SU-DHL-6 (cell line): ENCODE results near the gene RUNX1.

Experiments used
- H2AFZ ChIP-seq: fragments of 200-600 bp; sonication (generic); 2 replicates; pipeline ENCODE4 v1.6.1; 2014; ENCODE audit warnings: low read depth, mild to moderate bottlenecking, moderate library complexity, mixed read lengths, antibody characterized with exemption, low read length; ENCODE audit not compliant: severe bottlenecking
- H3F3A ChIP-seq: fragments of 200-600 bp; shearing (Covaris generic); 2 replicates; pipeline ENCODE4 v1.6.0; 2016; ENCODE audit warnings: antibody characterized with exemption, mild to moderate bottlenecking; ENCODE audit not compliant: insufficient read depth
- H3K27ac ChIP-seq: fragments of 200-600 bp; sonication (generic); 2 replicates; pipeline ENCODE4 v1.5.1; 2016; ENCODE audit warnings: low read depth, mild to moderate bottlenecking, low read length, moderate library complexity, mixed read lengths
- H3K27me3 ChIP-seq: fragments of 200-600 bp; sonication (generic), shearing (Covaris generic); 2 replicates; pipeline ENCODE4 v1.6.0; 2014; ENCODE audit warnings: mild to moderate bottlenecking, low read length
- H3K36me3 ChIP-seq: fragments of 200-600 bp; sonication (generic); 2 replicates; pipeline ENCODE4 v1.6.1; 2014; ENCODE audit warnings: mild to moderate bottlenecking, low read length, mixed read lengths
- H3K4me2 ChIP-seq: fragments of 300-600, 200-600 bp; shearing (Covaris generic), sonication (generic); 2 replicates; pipeline ENCODE4 v1.6.0; 2014; ENCODE audit warnings: low read length, low read depth, mild to moderate bottlenecking; ENCODE audit not compliant: poor library complexity, severe bottlenecking
- H3K4me3 ChIP-seq: fragments of 200-600 bp; sonication (generic); 2 replicates; pipeline ENCODE4 v1.5.1; 2014; ENCODE audit warnings: antibody characterized with exemption, low read length, mild to moderate bottlenecking, mixed read lengths; ENCODE audit not compliant: insufficient read depth, poor library complexity, severe bottlenecking
- H3K79me2 ChIP-seq: fragments of 200-600 bp; sonication (generic); 2 replicates; pipeline ENCODE4 v1.6.1; 2014; ENCODE audit warnings: mild to moderate bottlenecking, low read length, moderate library complexity; ENCODE audit not compliant: insufficient read depth
- H3K9ac ChIP-seq: fragments of 200-600 bp; sonication (generic); 2 replicates; pipeline ENCODE4 v1.7.0; 2014; ENCODE audit warnings: mild to moderate bottlenecking, low read length
- H3K9me2 ChIP-seq: fragments of 200-600 bp; sonication (generic); replicated peaks from 2 replicates; pipeline ENCODE4 v1.6.1; 2014; ENCODE audit warnings: low read length; ENCODE audit not compliant: insufficient read depth
- H3K9me3 ChIP-seq: fragments of 200-600 bp; sonication (generic); 2 replicates; pipeline ENCODE4 v1.6.1; 2014; ENCODE audit warnings: low read length, mixed read lengths; ENCODE audit not compliant: insufficient read depth
- H4K20me1 ChIP-seq: fragments of 200-600 bp; sonication (generic); 2 replicates; pipeline ENCODE4 v1.6.1; 2014; ENCODE audit warnings: low read depth, mild to moderate bottlenecking, antibody characterized with exemption, low read length, moderate library complexity, mixed read lengths
- CTCF ChIP-seq: fragments of 200-600 bp; sonication (generic); IDR thresholded peaks from one replicate; pipeline ENCODE4 v1.5.1; 2017; ENCODE audit warnings: antibody characterized with exemption, mild to moderate bottlenecking, low read length, moderate library complexity; ENCODE audit not compliant: insufficient read depth, poor library complexity, severe bottlenecking
- EZH2phosphoT487 ChIP-seq: fragments of 200-600 bp; sonication (generic), shearing (Covaris generic); conservative IDR thresholded peaks from 2 replicates; pipeline ENCODE4 v1.6.1; 2018; ENCODE audit warnings: mild to moderate bottlenecking, antibody characterized with exemption, low read length, moderate library complexity, mixed read lengths

The RUNX1 gene

GRCh38 chr21:35083246-35083645 is 34.1 kb upstream of the RUNX1 start:
- TF ChIP-seq CTCF (no peak), EZH2phosphoT487 (no peak)
- H3K4me3 ChIP-seq = no peak overlapping the region
- no peaks in the 10 kb centered on the region for H3K9me2 ChIP-seq
- H3K4me2 ChIP-seq = no peak overlapping the region
- H3K9ac ChIP-seq = no peak overlapping the region
- H3K36me3 ChIP-seq = no peaks in the 10 kb centered on the region
- H3K27me3 ChIP-seq = no peaks in the 10 kb centered on the region
- H3K79me2 ChIP-seq = no peaks in the 10 kb centered on the region
- no peaks in the 10 kb centered on the region for H3F3A ChIP-seq
- H3K27ac ChIP-seq = no peak overlapping the region
- H2AFZ ChIP-seq = no peak overlapping the region
- H4K20me1 ChIP-seq = no peaks in the 10 kb centered on the region
- H3K9me3 ChIP-seq = 0 out of 2 replicates have a peak, but pooled peaks cover 6% of the 10 kb centered on the region

- H3K9me3 ChIP-seq = 0 out of 2 replicates have a peak, but pooled peaks cover 6% of the 10 kb centered on the region
- no peaks in the 10 kb centered on the region for H3K9me2 ChIP-seq
- H3K36me3 ChIP-seq = no peaks in the 10 kb centered on the region
- no peak overlapping the region for H3K27ac ChIP-seq
- TF ChIP-seq EZH2phosphoT487 (no peak), CTCF (no peak)
- no peaks in the 10 kb centered on the region for H3K79me2 ChIP-seq
- no peak overlapping the region for H3K4me3 ChIP-seq
- H3K27me3 ChIP-seq = no peaks in the 10 kb centered on the region
- no peaks in the 10 kb centered on the region for H3F3A ChIP-seq
- no peaks in the 10 kb centered on the region for H4K20me1 ChIP-seq
- no peak overlapping the region for H3K4me2 ChIP-seq
- no peak overlapping the region for H2AFZ ChIP-seq
- no peak overlapping the region for H3K9ac ChIP-seq
Measured at GRCh38 chr21:35081861-35082260, 32.8 kb upstream of the RUNX1 start.

GRCh38 chr21:35079181-35079580 is 30.1 kb upstream of the RUNX1 start:
- no peak overlapping the region for H3K4me2 ChIP-seq
- H3K79me2 ChIP-seq = no peaks in the 10 kb centered on the region
- H3K36me3 ChIP-seq = no peaks in the 10 kb centered on the region; the same call in 1 of the 2 replicates
- H3K9me2 ChIP-seq = no peaks in the 10 kb centered on the region
- no peaks in the 10 kb centered on the region for H3F3A ChIP-seq
- no peak overlapping the region for H3K27ac ChIP-seq
- TF ChIP-seq CTCF (no peak), EZH2phosphoT487 (no peak)
- H3K4me3 ChIP-seq = no peak overlapping the region
- no peak overlapping the region for H3K9ac ChIP-seq
- H3K9me3 ChIP-seq = 0 out of 2 replicates have a peak, but pooled peaks cover 6% of the 10 kb centered on the region
- no peaks in the 10 kb centered on the region for H3K27me3 ChIP-seq
- no peak overlapping the region for H2AFZ ChIP-seq
- H4K20me1 ChIP-seq = no peaks in the 10 kb centered on the region
